ENCODE results near the gene ANKLE2. TPM values are rescaled to one million over a fixed set of nuclear protein-coding genes. Genes with fewer than 3 reads are reported as not detected.

Gene ANKLE2
- polyA plus RNA-seq, 2 of the 4 experiments (the other 2 are of a cell fraction), result 70.7 to 103 TPM

GRCh38 chr12:132771126-132771838 is 9.7 kb upstream of the ANKLE2 start:
- CTCF ChIA-PET, result interaction anchor here (1.4 kb wide), 1 partner anchor 29 kb away, joined by 3 read pairs; no protein-coding TSS in a partner anchor
- POLR2A ChIA-PET, result no interaction called here
- TF ChIP-seq BHLHE40 (IDR thresholded peaks at IDR 0.05; ENCODE audit: low read depth, low read length), result no peak
- TF ChIP-seq NFE2L2 (conservative IDR thresholded peaks at IDR 0.05; ENCODE audit: low read length), result no peak
- no peak for TF ChIP-seq CBX8 (IDR thresholded peaks at IDR 0.05)
- no peak for TF ChIP-seq HDAC2 (IDR thresholded peaks at IDR 0.05)
- no peak for TF ChIP-seq MAZ (IDR thresholded peaks at IDR 0.05; ENCODE audit: borderline replicate concordance, low read depth, low read length)
- no peak for TF ChIP-seq FOSB (CRISPR knock-in tag; IDR thresholded peaks at IDR 0.05)
- TF ChIP-seq RARB (CRISPR knock-in tag; IDR thresholded peaks at IDR 0.05), result no peak
- no peak for TF ChIP-seq HOXB13 (CRISPR knock-in tag; IDR thresholded peaks at IDR 0.05; ENCODE audit: low read depth)
- TF ChIP-seq KDM5A (IDR thresholded peaks at IDR 0.05), result no peak
- no peak for TF ChIP-seq TP53 (CRISPR knock-in tag; IDR thresholded peaks at IDR 0.05)
- no peak for TF ChIP-seq EHF (CRISPR knock-in tag; IDR thresholded peaks at IDR 0.05)
- TF ChIP-seq CBX2 (IDR thresholded peaks at IDR 0.05; ENCODE audit: borderline replicate concordance, low read depth), result no peak
- no peak for TF ChIP-seq FOSL2 (IDR thresholded peaks at IDR 0.05)
- no peak for TF ChIP-seq FOSL2 (CRISPR knock-in tag; IDR thresholded peaks at IDR 0.05)
- TF ChIP-seq NR3C1 (IDR thresholded peaks at IDR 0.05), result no peak
- TF ChIP-seq JUNB (IDR thresholded peaks at IDR 0.05), result no peak
- no peak for TF ChIP-seq CEBPB (IDR thresholded peaks at IDR 0.05)
- no peak for TF ChIP-seq RCOR1 (IDR thresholded peaks at IDR 0.05; ENCODE audit: low read depth, low read length)
- TF ChIP-seq, protein P1, sequence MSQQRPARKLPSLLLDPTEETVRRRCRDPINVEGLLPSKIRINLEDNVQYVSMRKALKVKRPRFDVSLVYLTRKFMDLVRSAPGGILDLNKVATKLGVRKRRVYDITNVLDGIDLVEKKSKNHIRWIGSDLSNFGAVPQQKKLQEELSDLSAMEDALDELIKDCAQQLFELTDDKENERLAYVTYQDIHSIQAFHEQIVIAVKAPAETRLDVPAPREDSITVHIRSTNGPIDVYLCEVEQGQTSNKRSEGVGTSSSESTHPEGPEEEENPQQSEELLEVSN (IDR thresholded peaks at IDR 0.05; ENCODE audit: borderline replicate concordance, low read depth), result no peak
- no peaks in the 10 kb centered on the region for H3K4me1 ChIP-seq
- ATAC-seq (no peak), DNase-seq (ENCODE audit: low read depth in 1 of 2, low spot score in 1 of 2) (no peak), FAIRE-seq (no peak)
- H3K9me3 ChIP-seq, result no peaks in the 10 kb centered on the region
- 92% methylated on average over 15 of the region's 15 CpGs for WGBS (ENCODE audit: missing lambda C conversion rate)
- no peak overlapping the region for H3K4me3 ChIP-seq
- no peak overlapping the region for H3K27ac ChIP-seq
- no peak overlapping the region for H3K4me2 ChIP-seq

DNA sequence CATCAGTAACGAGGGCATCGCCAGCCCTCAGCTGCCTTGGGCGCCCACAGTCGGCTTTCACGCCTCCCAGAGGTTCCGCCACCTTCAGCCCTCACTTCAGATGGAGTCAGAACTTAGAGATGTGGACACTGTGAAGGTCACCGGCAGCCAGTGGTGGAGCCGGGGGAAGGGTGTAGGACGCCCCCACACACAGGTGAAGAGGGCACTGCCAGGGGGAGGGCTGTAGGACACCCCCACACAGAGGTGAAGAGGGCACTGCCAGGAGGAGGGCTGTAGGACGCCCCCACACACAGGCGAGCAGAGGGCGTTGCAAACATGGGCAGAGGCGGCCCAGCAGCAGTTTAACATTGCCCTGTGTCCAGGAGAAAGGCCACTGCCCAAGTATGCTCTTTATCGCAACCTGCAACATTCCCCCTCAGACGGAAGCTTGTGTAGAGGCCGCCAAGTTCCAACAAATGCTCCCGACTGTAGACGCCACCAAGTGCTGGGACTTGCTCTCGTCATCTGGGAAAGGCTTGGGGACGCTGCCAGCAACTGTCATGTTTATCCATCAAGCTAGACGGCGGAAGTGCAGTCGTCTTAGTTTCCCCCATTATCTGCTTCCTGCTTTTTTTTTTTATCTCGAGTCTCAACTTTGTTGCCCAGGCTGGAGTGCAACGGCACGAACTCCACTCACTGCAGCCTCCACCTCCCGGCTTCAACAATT is 4.9 kb upstream of the ANKLE2 start:
- Histone ChIP-seq H3K4me1 (no peaks in the 10 kb centered on the region), H3K4me3 (no peak overlapping the region), H3K27ac (no peak overlapping the region), H3K9me3 (no peaks in the 10 kb centered on the region), H3K4me2 (no peak overlapping the region)
- ATAC-seq (no peak), FAIRE-seq (no peak), DNase-seq (ENCODE audit: low read depth in 1 of 2, low spot score in 1 of 2) (no peak)
- ChIA-PET CTCF (interaction anchor here (0.6 to 1.2 kb wide), 2 partner anchors 9 to 28 kb away, joined by 3 to 4 read pairs; no protein-coding TSS in a partner anchor), POLR2A (no interaction called here)
- WGBS (ENCODE audit: missing lambda C conversion rate), result 88% methylated on average over 27 of the region's 27 CpGs
- TF ChIP-seq JUN (IDR thresholded peaks at IDR 0.05) (0 out of 5 replicates have a peak, but pooled peaks of 1 of the 2 experiments have one; percentile 8), FOXS1 (CRISPR knock-in tag; IDR thresholded peaks at IDR 0.05) (no peak)
- TF ChIP-seq, protein P2, sequence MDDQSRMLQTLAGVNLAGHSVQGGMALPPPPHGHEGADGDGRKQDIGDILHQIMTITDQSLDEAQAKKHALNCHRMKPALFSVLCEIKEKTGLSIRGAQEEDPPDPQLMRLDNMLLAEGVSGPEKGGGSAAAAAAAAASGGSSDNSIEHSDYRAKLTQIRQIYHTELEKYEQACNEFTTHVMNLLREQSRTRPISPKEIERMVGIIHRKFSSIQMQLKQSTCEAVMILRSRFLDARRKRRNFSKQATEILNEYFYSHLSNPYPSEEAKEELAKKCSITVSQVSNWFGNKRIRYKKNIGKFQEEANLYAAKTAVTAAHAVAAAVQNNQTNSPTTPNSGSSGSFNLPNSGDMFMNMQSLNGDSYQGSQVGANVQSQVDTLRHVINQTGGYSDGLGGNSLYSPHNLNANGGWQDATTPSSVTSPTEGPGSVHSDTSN (IDR thresholded peaks at IDR 0.05), result no peak

DNA sequence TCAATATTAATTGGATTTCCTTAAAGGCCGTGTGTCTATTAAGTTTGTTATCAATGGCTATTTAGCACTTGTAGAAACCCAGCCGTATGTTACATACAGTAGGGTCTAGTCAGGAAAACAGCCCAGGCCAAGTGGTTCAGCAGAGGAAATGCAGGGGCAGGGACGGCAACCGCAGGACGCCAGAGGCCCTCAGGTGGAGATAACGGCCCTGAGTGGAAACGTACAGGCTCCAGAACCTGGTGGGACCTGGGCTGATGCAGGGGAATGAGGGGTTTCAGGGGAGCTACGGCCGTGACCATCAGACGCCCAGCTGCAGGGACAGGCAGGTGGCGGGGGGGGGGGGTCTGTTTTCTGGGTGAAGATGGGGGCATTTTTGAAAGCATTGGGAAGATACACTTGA is 3.7 kb upstream of the ANKLE2 start:
- Histone ChIP-seq H3K4me1 (no peaks in the 10 kb centered on the region), H3K9me3 (no peaks in the 10 kb centered on the region), H3K4me2 (no peak overlapping the region), H3K27ac (no peak overlapping the region), H3K4me3 (no peak overlapping the region)
- FAIRE-seq (no peak), ATAC-seq (no peak), DNase-seq (ENCODE audit: low read depth in 1 of 2, low spot score in 1 of 2) (no peak)
- ChIA-PET CTCF (interaction anchor here (1.2 kb wide), 1 partner anchor 10 kb away, joined by 4 read pairs; no protein-coding TSS in a partner anchor), POLR2A (no interaction called here)
- 88% methylated on average over 7 of the region's 11 CpGs for WGBS (ENCODE audit: missing lambda C conversion rate)
- TF ChIP-seq TP53 (CRISPR knock-in tag; IDR thresholded peaks at IDR 0.05), result no peak
- no peak for TF ChIP-seq PHF8 (IDR thresholded peaks at IDR 0.05; ENCODE audit: borderline replicate concordance, low read depth)
- TF ChIP-seq EHF (CRISPR knock-in tag; IDR thresholded peaks at IDR 0.05), result no peak
- no peak for TF ChIP-seq MAZ (IDR thresholded peaks at IDR 0.05; ENCODE audit: borderline replicate concordance, low read depth, low read length)
- TF ChIP-seq FOSL2 (IDR thresholded peaks at IDR 0.05), result no peak
- no peak for TF ChIP-seq FOSL2 (CRISPR knock-in tag; IDR thresholded peaks at IDR 0.05)
- no peak for TF ChIP-seq NR3C1 (IDR thresholded peaks at IDR 0.05)
- TF ChIP-seq, protein P3, sequence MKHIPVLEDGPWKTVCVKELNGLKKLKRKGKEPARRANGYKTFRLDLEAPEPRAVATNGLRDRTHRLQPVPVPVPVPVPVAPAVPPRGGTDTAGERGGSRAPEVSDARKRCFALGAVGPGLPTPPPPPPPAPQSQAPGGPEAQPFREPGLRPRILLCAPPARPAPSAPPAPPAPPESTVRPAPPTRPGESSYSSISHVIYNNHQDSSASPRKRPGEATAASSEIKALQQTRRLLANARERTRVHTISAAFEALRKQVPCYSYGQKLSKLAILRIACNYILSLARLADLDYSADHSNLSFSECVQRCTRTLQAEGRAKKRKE (CRISPR knock-in tag; IDR thresholded peaks at IDR 0.05; ENCODE audit: low read depth), result no peak
- TF ChIP-seq HMGXB4 (CRISPR knock-in tag; IDR thresholded peaks at IDR 0.05; ENCODE audit: borderline replicate concordance), result no peak
- no peak for TF ChIP-seq RFX5 (IDR thresholded peaks at IDR 0.05)
- TF ChIP-seq KDM5A (IDR thresholded peaks at IDR 0.05), result no peak
- no peak for TF ChIP-seq TFCP2L1 (CRISPR knock-in tag; IDR thresholded peaks at IDR 0.05)
- no peak for TF ChIP-seq SMC3 (IDR thresholded peaks at IDR 0.05)
- no peak for TF ChIP-seq RARB (CRISPR knock-in tag; IDR thresholded peaks at IDR 0.05)
- no peak for TF ChIP-seq EHMT2 (IDR thresholded peaks at IDR 0.05; ENCODE audit: low read depth)
- no peak for TF ChIP-seq HDAC2 (IDR thresholded peaks at IDR 0.05)
- no peak for TF ChIP-seq ZNF302 (CRISPR knock-in tag; IDR thresholded peaks at IDR 0.05)
- TF ChIP-seq ZSCAN20 (CRISPR knock-in tag; IDR thresholded peaks at IDR 0.05), result no peak

Data from A549 (cell line).